GM04503 (cell line): ENCODE results near the gene SLC15A3.
"Not testable (repeated sequence)": the region's sequence is repeated elsewhere in the genome, so short reads cannot be mapped to it uniquely, and the experiment has no call there.

Experiments used
- DNase-seq: peaks from one replicate; pipeline ENCODE4 v3.0.0-alpha.2; 2012; ENCODE audit warnings: low read depth

Gene SLC15A3

GRCh38 chr11:60913793-60914632 is 38.0 kb downstream of the SLC15A3 start, which contains the start of gene TMEM109:
Gene TMEM109 (plus strand): TSS chr11:60914158. CDS start chr11:60919694, 5,536 bp downstream.
- DNase-seq, result peak; percentile 64

- DNase-seq, result no peak
Observed at GRCh38 chr11:60912851-60913528, 39.0 kb downstream of the SLC15A3 start.

GRCh38 chr11:60912223-60912850 is 39.6 kb downstream of the SLC15A3 start:
- no peak for DNase-seq

- DNase-seq, result no peak
Observed at GRCh38 chr11:60910711-60911380, 41.1 kb downstream of the SLC15A3 start.

GRCh38 chr11:60910281-60910687 is 41.7 kb downstream of the SLC15A3 start:
- DNase-seq, result no peak

- DNase-seq, result not testable (repeated sequence)
Observed at GRCh38 chr11:60909680-60910280, 42.2 kb downstream of the SLC15A3 start.

GRCh38 chr11:60908803-60909202 is 43.2 kb downstream of the SLC15A3 start:
- no peak for DNase-seq

- peak; percentile 78 for DNase-seq
Observed at GRCh38 chr11:60906132-60906972, 45.6 kb downstream of the SLC15A3 start, which contains the start of gene PRPF19. Gene PRPF19 (minus strand): TSS chr11:60906585. CDS start chr11:60906382, 203 bp downstream.

GRCh38 chr11:60905551-60906113 is 46.3 kb downstream of the SLC15A3 start:
- no peak for DNase-seq

- no peak for DNase-seq
Observed at GRCh38 chr11:60905047-60905446, 46.9 kb downstream of the SLC15A3 start.

- DNase-seq, result no peak
Observed at GRCh38 chr11:60902625-60903024, 49.4 kb downstream of the SLC15A3 start.

GRCh38 chr11:60900673-60901404 is 51.1 kb downstream of the SLC15A3 start:
- DNase-seq, result no peak

- no peak for DNase-seq
Observed at GRCh38 chr11:60899977-60900376, 52.0 kb downstream of the SLC15A3 start.

- DNase-seq, result no peak
Observed at GRCh38 chr11:60899046-60899936, 52.7 kb downstream of the SLC15A3 start.

- no peak for DNase-seq
Observed at GRCh38 chr11:60897496-60897895, 54.5 kb downstream of the SLC15A3 start.

- DNase-seq, result no peak
Observed at GRCh38 chr11:60895687-60896086, 56.3 kb downstream of the SLC15A3 start.

GRCh38 chr11:60891103-60891741 is 60.8 kb downstream of the SLC15A3 start:
- no peak for DNase-seq

- no peak for DNase-seq
Observed at GRCh38 chr11:60890696-60891095, 61.3 kb downstream of the SLC15A3 start.
